HEK293 (cell line): ENCODE data around the gene LAMC3.

Source experiments
- CTCF ChIA-PET: fragments of 350-600 bp; formaldehyde crosslinking; extraction: SDS; loops from one replicate; lab custom pipeline; 2021; ENCODE audit warnings: antibody characterized with exemption; lab: Yijun Ruan, JAX
- POLR2A ChIA-PET: fragments of 300-600 bp; formaldehyde crosslinking; extraction: SDS; loops from one replicate; lab custom pipeline; 2020; ENCODE audit warnings: antibody characterized with exemption, inconsistent platforms; lab: Yijun Ruan, JAX
- H3K27ac ChIP-seq: fragments of 200-500 bp; sonication (Bioruptor generic); 2 replicates; pipeline ENCODE4 v1.5.1; 2014; ENCODE audit warnings: low read depth, low read length, control low read depth, inconsistent platforms; ENCODE audit errors: extremely low read depth
- H3K36me3 ChIP-seq, 2 experiments: fragments of 200-500 bp in 1 of 2; sonication (Bioruptor generic) in 1 of 2; 1 replicate in 1 of 2; 2 replicates in 1 of 2; pipeline ENCODE4 v1.5.1; 2014 to 2017; ENCODE audit warnings: inconsistent platforms in 2 of 2, low read length in 2 of 2; ENCODE audit not compliant: control insufficient read depth in 2 of 2, insufficient read depth in 1 of 2
- H3K4me1 ChIP-seq: fragments of 200-500 bp; sonication (Bioruptor generic); 2 replicates; pipeline ENCODE4 v1.5.1; 2014; ENCODE audit warnings: mild to moderate bottlenecking, low read length, inconsistent platforms; ENCODE audit not compliant: control insufficient read depth, insufficient read depth
- H3K4me3 ChIP-seq: 2 replicates; pipeline ENCODE4 v1.5.1; 2011; ENCODE audit warnings: low read depth, mild to moderate bottlenecking, control low read depth, low read length, moderate library complexity
- H3K9me3 ChIP-seq: fragments of 200-500 bp; sonication (Bioruptor generic); 2 replicates; pipeline ENCODE4 v1.5.1; 2014; ENCODE audit warnings: low read depth, low read length, inconsistent platforms; ENCODE audit not compliant: control insufficient read depth, insufficient read depth
- PATZ1 ChIP-seq: fragments of 450-650 bp; formaldehyde crosslinking; IDR thresholded peaks from 2 replicates; pipeline ENCODE4 v1.5.1; 2016; ENCODE audit warnings: missing biosample characterization, missing genetic modification characterization
- PRDM4 ChIP-seq: fragments of 450-650 bp; formaldehyde crosslinking; IDR thresholded peaks from 2 replicates; pipeline ENCODE4 v1.5.1; 2017; ENCODE audit warnings: missing biosample characterization, missing genetic modification characterization
- SALL2 ChIP-seq: fragments of 450-650 bp; formaldehyde crosslinking; IDR thresholded peaks from 2 replicates; pipeline ENCODE4 v1.5.0; 2017; ENCODE audit warnings: missing biosample characterization, mild to moderate bottlenecking, missing genetic modification characterization, borderline replicate concordance
- SP7 ChIP-seq: fragments of 450-650 bp; formaldehyde crosslinking; IDR thresholded peaks from 2 replicates; pipeline ENCODE4 v1.5.1; 2016; ENCODE audit warnings: missing biosample characterization, missing genetic modification characterization
- ZBTB1 ChIP-seq: fragments of 450-650 bp; formaldehyde crosslinking; IDR thresholded peaks from 2 replicates; pipeline ENCODE4 v1.5.1; 2016; ENCODE audit warnings: missing biosample characterization, missing genetic modification characterization
- ZBTB17 ChIP-seq: fragments of 450-650 bp; formaldehyde crosslinking; IDR thresholded peaks from 2 replicates; pipeline ENCODE4 v1.5.1; 2016; ENCODE audit warnings: missing biosample characterization, missing genetic modification characterization
- ZBTB48 ChIP-seq: fragments of 450-650 bp; formaldehyde crosslinking; IDR thresholded peaks from 2 replicates; pipeline ENCODE4 v1.5.1; 2016; ENCODE audit warnings: missing biosample characterization, missing genetic modification characterization
- ZNF341 ChIP-seq: fragments of 450-650 bp; formaldehyde crosslinking; IDR thresholded peaks from 2 replicates; pipeline ENCODE4; 2016; ENCODE audit warnings: low read depth, missing biosample characterization, missing genetic modification characterization
- ZNF473 ChIP-seq: fragments of 450-650 bp; formaldehyde crosslinking; IDR thresholded peaks from 2 replicates; pipeline ENCODE4 v1.5.1; 2017; ENCODE audit warnings: missing biosample characterization, missing genetic modification characterization
- ZNF514 ChIP-seq: fragments of 450-650 bp; formaldehyde crosslinking; IDR thresholded peaks from 2 replicates; pipeline ENCODE4 v1.5.1; 2016; ENCODE audit warnings: missing biosample characterization, missing genetic modification characterization
- ZNF600 ChIP-seq: fragments of 450-650 bp; formaldehyde crosslinking; IDR thresholded peaks from 2 replicates; pipeline ENCODE4 v1.5.1; 2016; ENCODE audit warnings: missing biosample characterization, missing genetic modification characterization
- ZNF621 ChIP-seq: fragments of 450-650 bp; formaldehyde crosslinking; IDR thresholded peaks from 2 replicates; pipeline ENCODE4 v1.5.1; 2017; ENCODE audit warnings: missing biosample characterization, missing genetic modification characterization
- ZNF776 ChIP-seq: fragments of 450-650 bp; formaldehyde crosslinking; IDR thresholded peaks from 2 replicates; pipeline ENCODE4 v1.5.0; 2017; ENCODE audit warnings: missing biosample characterization, missing genetic modification characterization, borderline replicate concordance
- ZNF843 ChIP-seq: fragments of 450-650 bp; formaldehyde crosslinking; IDR thresholded peaks from 2 replicates; pipeline ENCODE4 v1.5.1; 2016; ENCODE audit warnings: missing biosample characterization, missing genetic modification characterization
- ZSCAN4 ChIP-seq: fragments of 450-650 bp; formaldehyde crosslinking; IDR thresholded peaks from 2 replicates; pipeline ENCODE4 v1.5.1; 2017; ENCODE audit warnings: missing biosample characterization, missing genetic modification characterization

Gene LAMC3

GRCh38 chr9:130988905-130989304 is 20.1 kb upstream of the LAMC3 start:
- ChIA-PET CTCF (interaction anchor here (5.6 kb wide), 1 partner anchor 9 kb away, joined by 41 read pairs; no protein-coding TSS in a partner anchor), POLR2A (no interaction called here)
- Histone ChIP-seq H3K4me1 (no peaks in the 10 kb centered on the region), H3K4me3 (no peak overlapping the region), H3K27ac (no peak overlapping the region), H3K36me3 (no peaks in the 10 kb centered on the region), H3K9me3 (no peaks in the 10 kb centered on the region)
- TF ChIP-seq ZNF621 (tag by site-specific recombination): no peak
- TF ChIP-seq ZNF843: no peak
- TF ChIP-seq ZNF514 (tag by site-specific recombination): no peak
- TF ChIP-seq SALL2 (tag by site-specific recombination): no peak
- no peak for TF ChIP-seq ZNF473 (tag by site-specific recombination)
- no peak for TF ChIP-seq ZBTB17 (tag by site-specific recombination)
- no peak for TF ChIP-seq ZNF341 (tag by site-specific recombination)

GRCh38 chr9:130989391-130989790 is 19.6 kb upstream of the LAMC3 start:
- ChIA-PET CTCF (no interaction called here), POLR2A (no interaction called here)
- Histone ChIP-seq H3K9me3 (no peaks in the 10 kb centered on the region), H3K36me3 (no peaks in the 10 kb centered on the region), H3K4me1 (no peaks in the 10 kb centered on the region), H3K27ac (no peak overlapping the region), H3K4me3 (no peak overlapping the region)
- TF ChIP-seq ZNF776 (tag by site-specific recombination): no peak
- TF ChIP-seq PATZ1 (tag by site-specific recombination): no peak
- no peak for TF ChIP-seq SP7 (tag by site-specific recombination)
- TF ChIP-seq ZNF600 (tag by site-specific recombination): peak; percentile 57
- no peak for TF ChIP-seq ZBTB1 (tag by site-specific recombination)
- TF ChIP-seq PRDM4 (tag by site-specific recombination): no peak
- TF ChIP-seq ZSCAN4 (tag by site-specific recombination): no peak
- TF ChIP-seq ZNF514 (tag by site-specific recombination): no peak

GRCh38 chr9:130989891-130990290 is 19.1 kb upstream of the LAMC3 start:
- Histone ChIP-seq H3K4me1 (no peaks in the 10 kb centered on the region), H3K36me3 (no peaks in the 10 kb centered on the region), H3K4me3 (no peak overlapping the region), H3K9me3 (no peaks in the 10 kb centered on the region), H3K27ac (no peak overlapping the region)
- ChIA-PET CTCF (no interaction called here), POLR2A (no interaction called here)
- TF ChIP-seq ZBTB48 (tag by site-specific recombination): no peak
